Iris pigment epithelial cell (primary cell): ENCODE data around the gene MYD88.

Experiments used
- DNase-seq: peaks from one replicate; pipeline ENCODE4 v3.0.0-alpha.2; 2011; ENCODE audit warnings: low read depth

MYD88 gene

GRCh38 chr3:38112378-38112761, 26.1 kb upstream of the MYD88 start:
- DNase-seq: no peak

GRCh38 chr3:38114052-38114874, 24.2 kb upstream of the MYD88 start:
- DNase-seq: no peak

GRCh38 chr3:38114875-38115644, 23.4 kb upstream of the MYD88 start:
- no peak for DNase-seq

GRCh38 chr3:38115645-38116427, 22.6 kb upstream of the MYD88 start:
- no peak for DNase-seq

- DNase-seq: no peak
Observed at GRCh38 chr3:38116471-38117162, 21.8 kb upstream of the MYD88 start.

- DNase-seq: no peak
Observed at GRCh38 chr3:38117163-38117716, 21.2 kb upstream of the MYD88 start.

- DNase-seq: peak; percentile 66
Observed at GRCh38 chr3:38117748-38118420, 20.6 kb upstream of the MYD88 start.

GRCh38 chr3:38118421-38119247, 19.8 kb upstream of the MYD88 start:
- no peak for DNase-seq

GRCh38 chr3:38119248-38119544, 19.3 kb upstream of the MYD88 start:
- DNase-seq: no peak

- DNase-seq: no peak
Observed at GRCh38 chr3:38119821-38120692, 18.4 kb upstream of the MYD88 start.

- DNase-seq: no peak
Observed at GRCh38 chr3:38120693-38121450, 17.6 kb upstream of the MYD88 start.

- no peak for DNase-seq
Observed at GRCh38 chr3:38121451-38121831, 17.0 kb upstream of the MYD88 start.

- no peak for DNase-seq
Observed at GRCh38 chr3:38121832-38122461, 16.5 kb upstream of the MYD88 start.

GRCh38 chr3:38122712-38123290, 15.7 kb upstream of the MYD88 start:
- DNase-seq: no peak

GRCh38 chr3:38124324-38125122, 13.9 kb upstream of the MYD88 start:
- DNase-seq: no peak

- no peak for DNase-seq
Observed at GRCh38 chr3:38125305-38126120, 12.9 kb upstream of the MYD88 start.
